ENCODE measurements around the gene RPL31. TPM values are rescaled to one million over a fixed set of nuclear protein-coding genes. Genes with fewer than 3 reads are reported as not detected.
A peak's percentile ranks its signal among the peaks of the same experiment; 100 is the strongest.

RPL31 gene
- total RNA-seq, 4 donors from 2014 or later = 258 to 1,056 (median 762) TPM

DNA sequence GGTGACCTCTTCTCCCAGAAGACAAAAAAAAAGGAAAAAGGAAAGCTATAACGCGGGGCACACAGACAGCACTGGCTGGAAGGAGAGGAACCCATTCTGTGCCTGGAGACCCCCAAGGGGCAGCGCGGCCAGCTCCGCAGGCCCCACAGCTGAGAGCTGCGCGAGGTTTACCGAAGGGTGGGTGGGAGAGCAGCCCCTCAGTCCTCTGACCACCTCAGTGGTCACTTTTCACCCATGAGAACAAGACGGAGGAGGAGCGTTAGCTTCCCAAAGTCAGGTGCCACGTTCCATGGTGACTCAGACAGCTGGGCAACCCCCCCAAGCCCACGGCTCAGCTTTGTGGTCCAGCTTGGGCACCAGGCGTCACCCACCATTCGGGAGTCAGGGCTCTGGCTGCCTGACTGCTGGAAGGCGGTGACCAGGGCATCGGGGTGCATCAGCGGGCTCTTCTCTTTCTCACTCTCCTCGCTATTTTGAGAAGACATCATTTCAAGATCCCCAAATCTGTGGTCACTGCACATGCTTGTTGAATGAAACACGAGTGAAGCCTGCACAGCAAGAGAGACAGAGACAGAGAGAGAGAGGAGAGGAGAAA, 35.2 kb downstream of the RPL31 start:
- Histone ChIP-seq H3K36me3 (no peaks in the 10 kb centered on the region), H3K27me3 (no peaks in the 10 kb centered on the region), H3K4me1 (no peaks in the 10 kb centered on the region), H3K27ac (no peak overlapping the region), H3K4me3 (no peak overlapping the region), H3K9me3 (no peaks in the 10 kb centered on the region)
- TF ChIP-seq EP300 (IDR thresholded peaks at IDR 0.05; ENCODE audit: low read depth) (no peak), POLR2AphosphoS5 (IDR thresholded peaks at IDR 0.05) (no peak)
- TF ChIP-seq, protein P1, sequence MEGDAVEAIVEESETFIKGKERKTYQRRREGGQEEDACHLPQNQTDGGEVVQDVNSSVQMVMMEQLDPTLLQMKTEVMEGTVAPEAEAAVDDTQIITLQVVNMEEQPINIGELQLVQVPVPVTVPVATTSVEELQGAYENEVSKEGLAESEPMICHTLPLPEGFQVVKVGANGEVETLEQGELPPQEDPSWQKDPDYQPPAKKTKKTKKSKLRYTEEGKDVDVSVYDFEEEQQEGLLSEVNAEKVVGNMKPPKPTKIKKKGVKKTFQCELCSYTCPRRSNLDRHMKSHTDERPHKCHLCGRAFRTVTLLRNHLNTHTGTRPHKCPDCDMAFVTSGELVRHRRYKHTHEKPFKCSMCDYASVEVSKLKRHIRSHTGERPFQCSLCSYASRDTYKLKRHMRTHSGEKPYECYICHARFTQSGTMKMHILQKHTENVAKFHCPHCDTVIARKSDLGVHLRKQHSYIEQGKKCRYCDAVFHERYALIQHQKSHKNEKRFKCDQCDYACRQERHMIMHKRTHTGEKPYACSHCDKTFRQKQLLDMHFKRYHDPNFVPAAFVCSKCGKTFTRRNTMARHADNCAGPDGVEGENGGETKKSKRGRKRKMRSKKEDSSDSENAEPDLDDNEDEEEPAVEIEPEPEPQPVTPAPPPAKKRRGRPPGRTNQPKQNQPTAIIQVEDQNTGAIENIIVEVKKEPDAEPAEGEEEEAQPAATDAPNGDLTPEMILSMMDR (IDR thresholded peaks at IDR 0.05) = no peak
- in situ Hi-C loops (cut with MboI; ENCODE audit: low pct_ligation_motif_present in 1 of 4, low pct_unique_long_range_greater_than_20kb in 1 of 4, low sequenced_read_pairs in 3 of 4) = no loop called here
- 92 to 97% methylated on average over 7 to 19 of the region's 19 CpGs for WGBS, 2 donors (ENCODE audit: low coverage in 1 of 2)
- intact Hi-C loops (cut with DNase I; ENCODE audit: low total_unique reads) = no loop called here
- DNase-seq = no peak

- intact Hi-C loops (cut with DNase I; ENCODE audit: low total_unique reads) = no loop called here
Observed at GRCh38 chr2:101038455-101039255, 36.6 kb downstream of the RPL31 start.

GRCh38 chr2:101040072-101040471, 38.0 kb downstream of the RPL31 start:
- Histone ChIP-seq H3K9me3 (no peaks in the 10 kb centered on the region), H3K27ac (no peak overlapping the region), H3K36me3 (no peaks in the 10 kb centered on the region)

More at GRCh38 chr2:101038455-101039255, 36.6 kb downstream of the RPL31 start:
- Histone ChIP-seq H3K27me3 (no peaks in the 10 kb centered on the region), H3K4me1 (no peaks in the 10 kb centered on the region), H3K9me3 (no peaks in the 10 kb centered on the region), H3K27ac (no peak overlapping the region), H3K36me3 (no peaks in the 10 kb centered on the region), H3K4me3 (no peak overlapping the region)
- 60 to 92% methylated on average over 2 to 21 of the region's 21 CpGs for WGBS, 2 donors (ENCODE audit: low coverage in 1 of 2)
- peak; percentile 7 for DNase-seq
- no peak for TF ChIP-seq POLR2A (IDR thresholded peaks at IDR 0.05)
- TF ChIP-seq, protein P1 (IDR thresholded peaks at IDR 0.05) = peak; percentile 32 to 69 (median 49)
- in situ Hi-C loops (cut with MboI; ENCODE audit: low pct_ligation_motif_present in 1 of 4, low pct_unique_long_range_greater_than_20kb in 1 of 4, low sequenced_read_pairs in 3 of 4) = no loop called here

DNA sequence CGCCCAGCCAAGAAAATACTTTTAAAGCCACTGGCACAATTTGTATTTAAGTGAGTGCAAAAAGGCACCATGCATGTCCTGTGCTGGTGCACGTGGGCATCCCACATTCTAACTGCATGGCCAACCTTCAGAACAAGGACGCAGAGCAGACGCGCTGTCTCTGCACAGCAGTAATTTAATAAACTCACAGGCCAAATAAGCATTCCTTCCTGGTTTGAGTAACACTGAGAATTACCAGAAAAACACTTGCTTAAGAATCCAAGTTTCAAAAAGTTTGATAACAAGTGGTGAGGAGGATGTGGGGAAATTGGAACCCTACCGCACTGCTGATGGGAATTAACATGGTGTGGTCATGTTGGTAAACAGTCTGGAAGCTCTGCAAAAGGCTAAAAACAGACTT, 38.7 kb downstream of the RPL31 start:
- in situ Hi-C loops (cut with MboI; ENCODE audit: low pct_ligation_motif_present in 1 of 4, low pct_unique_long_range_greater_than_20kb in 1 of 4, low sequenced_read_pairs in 3 of 4) = no loop called here
- no peaks in the 10 kb centered on the region for H3K27me3 ChIP-seq

More at GRCh38 chr2:101040072-101040471, 38.0 kb downstream of the RPL31 start:
- peak; percentile 4 for DNase-seq
- H3K4me3 ChIP-seq = no peak overlapping the region
- 90 to 98% methylated on average over 10 to 13 of the region's 13 CpGs for WGBS, 2 donors (ENCODE audit: low coverage in 1 of 2)
- in situ Hi-C loops (cut with MboI; ENCODE audit: low pct_ligation_motif_present in 1 of 4, low pct_unique_long_range_greater_than_20kb in 1 of 4, low sequenced_read_pairs in 3 of 4) (no loop called here), intact Hi-C loops (cut with DNase I; ENCODE audit: low total_unique reads) (no loop called here)
- H3K4me1 ChIP-seq = no peaks in the 10 kb centered on the region
- no peaks in the 10 kb centered on the region for H3K27me3 ChIP-seq
- TF ChIP-seq POLR2AphosphoS5 (IDR thresholded peaks at IDR 0.05) (no peak), EP300 (IDR thresholded peaks at IDR 0.05; ENCODE audit: low read depth) (no peak), POLR2A (IDR thresholded peaks at IDR 0.05) (no peak)
- TF ChIP-seq, protein P1 (IDR thresholded peaks at IDR 0.05) = no peak

More for the DNA sequence above, 38.7 kb downstream of the RPL31 start:
- DNase-seq = no peak
- no peak for TF ChIP-seq POLR2A (IDR thresholded peaks at IDR 0.05)
- WGBS, 2 donors (ENCODE audit: low coverage in 1 of 2) = 81 to 91% methylated on average over 4 to 6 of the region's 6 CpGs
- Histone ChIP-seq H3K9me3 (no peaks in the 10 kb centered on the region), H3K27ac (no peak overlapping the region), H3K36me3 (no peaks in the 10 kb centered on the region), H3K4me3 (no peak overlapping the region), H3K4me1 (no peaks in the 10 kb centered on the region)
- intact Hi-C loops (cut with DNase I; ENCODE audit: low total_unique reads) = no loop called here

Data from transverse colon (tissue), 4 donors.